ENCODE results near the gene GON7.
"Not testable (repeated sequence)": the region's sequence is repeated elsewhere in the genome, so short reads cannot be mapped to it uniquely, and the experiment has no call there.

DNA sequence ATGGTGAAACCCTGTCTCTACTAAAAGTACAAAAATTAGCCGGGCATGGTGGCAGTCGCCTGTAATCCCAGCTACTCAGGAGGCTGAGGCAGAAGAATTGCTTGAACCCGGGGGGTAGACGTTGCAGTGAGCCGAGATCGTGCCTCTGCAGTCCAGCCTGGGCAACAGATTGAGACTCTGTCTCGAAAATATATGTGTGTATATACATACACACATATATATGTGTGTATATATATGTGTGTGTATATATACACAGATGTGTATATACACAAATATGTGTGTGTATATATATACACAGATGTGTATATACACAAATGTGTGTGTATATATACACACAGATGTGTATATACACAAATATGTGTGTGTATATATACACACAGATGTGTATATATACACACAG, 48.5 kb downstream of the GON7 start:
- not testable (repeated sequence) for TF ChIP-seq EZH2 (IDR thresholded peaks at IDR 0.05); POLR2AphosphoS5 (IDR thresholded peaks at IDR 0.05; ENCODE audit: borderline replicate concordance, low read depth, low read length)
